HepG2 (cell line): ENCODE data around the gene ADAT3. TPM values are rescaled to one million over a fixed set of nuclear protein-coding genes. Genes with fewer than 3 reads are reported as not detected.

Source experiments
- ATF1 ChIP-seq: IDR thresholded peaks from 2 replicates; pipeline ENCODE4 v1.6.1; 2016; ENCODE audit warnings: mild to moderate bottlenecking, control low read depth
- FOXM1 ChIP-seq: sonication (generic); formaldehyde crosslinking; IDR thresholded peaks from 2 replicates; pipeline ENCODE4 v1.5.0; 2020; ENCODE audit warnings: missing genetic modification reagents
- FOXO4 ChIP-seq: sonication (generic); formaldehyde crosslinking; conservative IDR thresholded peaks from 2 replicates; pipeline ENCODE4 v1.8.1; 2023; ENCODE audit warnings: missing genetic modification reagents
- GABPA ChIP-seq, 2 experiments: IDR thresholded peaks; 2 replicates each; pipeline ENCODE4 v1.6.1; 2011 to 2016; ENCODE audit warnings: low read depth in 2 of 2, low read length in 1 of 2, missing biosample characterization in 1 of 2, missing genetic modification characterization in 1 of 2
- GATA4 ChIP-seq: sonication (generic); IDR thresholded peaks from 2 replicates; pipeline ENCODE4 v1.6.1; 2016; ENCODE audit warnings: antibody characterized with exemption, low read depth, borderline replicate concordance
- MXD3 ChIP-seq: IDR thresholded peaks from 2 replicates; pipeline ENCODE4 v1.6.1; 2016; ENCODE audit warnings: mild to moderate bottlenecking, missing biosample characterization, missing genetic modification reagents
- NFE2L2 ChIP-seq: fragments of 150-350 bp; IDR thresholded peaks from 2 replicates; pipeline ENCODE4 v1.6.1; 2014; ENCODE audit warnings: low read length
- PAF1 ChIP-seq: IDR thresholded peaks from 2 replicates; pipeline ENCODE4 v1.6.1; 2016; ENCODE audit warnings: missing genetic modification reagents, missing compliant biosample characterization
- RAD21 ChIP-seq: fragments of 450-650 bp; formaldehyde crosslinking; IDR thresholded peaks from 2 replicates; pipeline ENCODE4 v1.5.0; 2020; ENCODE audit warnings: mild to moderate bottlenecking
- RBM22 ChIP-seq: fragments of 200-400 bp; formaldehyde crosslinking; optimal IDR thresholded peaks from 2 replicates; pipeline ENCODE3; 2017; ENCODE audit warnings: mild to moderate bottlenecking, low read length, moderate library complexity
- SOX5 ChIP-seq: IDR thresholded peaks from 2 replicates; pipeline ENCODE4 v1.6.1; 2016; ENCODE audit warnings: borderline replicate concordance
- TFAP4 ChIP-seq: sonication (generic); IDR thresholded peaks from 2 replicates; pipeline ENCODE4 v1.6.1; 2016; ENCODE audit warnings: low read depth, borderline replicate concordance
- TOE1 ChIP-seq: sonication (generic); formaldehyde crosslinking; IDR thresholded peaks from 2 replicates; pipeline ENCODE4 v1.4.0; 2020; ENCODE audit warnings: mild to moderate bottlenecking, missing genetic modification reagents
- ZGPAT ChIP-seq: IDR thresholded peaks from 2 replicates; pipeline ENCODE4 v1.6.1; 2016; ENCODE audit warnings: mild to moderate bottlenecking
- ZKSCAN5 ChIP-seq: sonication (generic); formaldehyde crosslinking; IDR thresholded peaks from 2 replicates; pipeline ENCODE4 v1.5.1; 2020; ENCODE audit warnings: mild to moderate bottlenecking, missing genetic modification reagents
- ZNF333 ChIP-seq: sonication (generic); formaldehyde crosslinking; IDR thresholded peaks from 2 replicates; pipeline ENCODE4 v1.4.0; 2020; ENCODE audit warnings: mild to moderate bottlenecking, missing genetic modification reagents, borderline replicate concordance
- ZNF570 ChIP-seq: sonication (generic); formaldehyde crosslinking; IDR thresholded peaks from 2 replicates; pipeline ENCODE4 v1.4.0; 2020; ENCODE audit warnings: mild to moderate bottlenecking, missing genetic modification reagents, borderline replicate concordance
- ZNF629 ChIP-seq: sonication (generic); formaldehyde crosslinking; conservative IDR thresholded peaks from 2 replicates; pipeline ENCODE4 v1.5.0; 2020; ENCODE audit warnings: missing genetic modification reagents
- ZNF674 ChIP-seq: sonication (generic); formaldehyde crosslinking; IDR thresholded peaks from 2 replicates; pipeline ENCODE4 v1.5.0; 2020; ENCODE audit warnings: low read depth, mild to moderate bottlenecking, missing genetic modification reagents
- ZNF724P ChIP-seq: sonication (generic); formaldehyde crosslinking; IDR thresholded peaks from 2 replicates; pipeline ENCODE4 v1.8.0; 2022; ENCODE audit warnings: missing genetic modification reagents, borderline replicate concordance
- ZNF841 ChIP-seq: sonication (generic); formaldehyde crosslinking; IDR thresholded peaks from 2 replicates; pipeline ENCODE4 v1.8.1; 2023; ENCODE audit warnings: missing genetic modification reagents, borderline replicate concordance
- polyA plus RNA-seq, 8 experiments: library from polyadenylated mRNA; depleted of rRNA in 3 of 8; stranded (reverse) in 7 of 8; unstranded in 1 of 8; fragments of >200 nt; fragmentation: Illumina TruSeq in 4 of 8; extraction: Trizol in 4 of 8; gene quantifications; 2 replicates each; pipeline versions ENCODE4 v1.2.1 to v1.2.3, GENCODE V29; 2011 to 2016; ENCODE audit warnings: low read depth in 4 of 8, missing spikeins in 1 of 8, mixed read lengths in 1 of 8; ENCODE audit not compliant: insufficient read depth in 1 of 8
- total RNA-seq, 5 experiments: library from RNA; depleted of rRNA; stranded (reverse); fragments of >200 nt; fragmentation: Illumina TruSeq; extraction: Trizol; gene quantifications; 2 replicates each; pipeline ENCODE4 v1.2.3, GENCODE V29; 2016; ENCODE audit warnings: low read depth in 1 of 5
- TF ChIP-seq, protein P1 (sequence below): sonication (generic); formaldehyde crosslinking; IDR thresholded peaks from 2 replicates; pipeline ENCODE4 v1.9.0; 2022; ENCODE audit warnings: missing genetic modification reagents, mild to moderate bottlenecking, borderline replicate concordance
- TF ChIP-seq, protein P2 (sequence below): sonication (generic); formaldehyde crosslinking; IDR thresholded peaks from 2 replicates; pipeline ENCODE4 v1.8.1; 2023; ENCODE audit warnings: missing genetic modification reagents, inconsistent platforms, borderline replicate concordance

ADAT3 gene
- total and polyA plus RNA-seq, 2 of the 13 experiments (the other 11 are each of a cell fraction or from before 2014, with no cell fraction given): 0.95 to 3.5 TPM

DNA sequence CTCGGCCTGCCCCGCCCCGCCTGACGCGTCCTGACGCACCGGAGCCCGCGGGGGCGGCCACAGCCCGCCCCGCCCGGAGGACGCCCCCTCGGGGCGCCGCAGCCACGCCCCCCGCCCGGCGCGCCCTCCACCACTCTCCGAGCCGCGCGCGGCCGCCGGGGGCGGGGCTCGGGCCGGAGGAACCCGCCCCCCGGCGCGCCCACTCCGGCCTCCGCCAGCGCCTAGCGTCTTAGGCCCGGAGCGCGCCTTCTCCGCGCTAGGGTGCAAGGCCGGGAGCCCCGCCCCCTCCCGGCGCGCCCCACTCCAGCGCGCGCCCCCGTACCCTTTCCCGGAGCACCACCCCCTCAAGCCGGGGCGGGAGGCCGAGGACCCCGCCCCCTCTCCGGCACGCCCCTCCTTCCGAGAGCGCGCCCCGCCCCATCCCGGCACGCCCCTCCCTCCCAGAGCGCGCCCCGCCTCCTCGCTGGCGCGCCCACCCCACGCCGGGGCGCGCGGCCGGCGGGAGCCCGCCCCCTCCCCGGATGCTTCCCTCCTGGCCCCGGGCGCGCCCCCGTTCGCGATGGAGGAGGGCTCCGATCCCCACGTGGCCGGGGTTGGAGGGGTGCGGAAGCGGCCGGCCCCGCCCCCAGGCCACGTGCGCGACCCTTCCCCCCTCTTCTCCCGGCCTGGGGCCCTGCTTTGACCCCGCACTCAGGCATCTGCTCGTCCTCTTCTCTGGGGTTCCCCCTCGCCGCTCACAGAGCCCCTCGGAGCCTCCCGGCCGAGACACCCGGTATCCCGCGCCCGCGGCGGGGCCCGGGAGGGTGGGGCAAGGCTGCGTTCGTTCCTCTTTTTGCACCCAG is 41.3 kb upstream of the ADAT3 start (continued):
- TF ChIP-seq, protein P1, sequence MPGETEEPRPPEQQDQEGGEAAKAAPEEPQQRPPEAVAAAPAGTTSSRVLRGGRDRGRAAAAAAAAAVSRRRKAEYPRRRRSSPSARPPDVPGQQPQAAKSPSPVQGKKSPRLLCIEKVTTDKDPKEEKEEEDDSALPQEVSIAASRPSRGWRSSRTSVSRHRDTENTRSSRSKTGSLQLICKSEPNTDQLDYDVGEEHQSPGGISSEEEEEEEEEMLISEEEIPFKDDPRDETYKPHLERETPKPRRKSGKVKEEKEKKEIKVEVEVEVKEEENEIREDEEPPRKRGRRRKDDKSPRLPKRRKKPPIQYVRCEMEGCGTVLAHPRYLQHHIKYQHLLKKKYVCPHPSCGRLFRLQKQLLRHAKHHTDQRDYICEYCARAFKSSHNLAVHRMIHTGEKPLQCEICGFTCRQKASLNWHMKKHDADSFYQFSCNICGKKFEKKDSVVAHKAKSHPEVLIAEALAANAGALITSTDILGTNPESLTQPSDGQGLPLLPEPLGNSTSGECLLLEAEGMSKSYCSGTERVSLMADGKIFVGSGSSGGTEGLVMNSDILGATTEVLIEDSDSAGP (CRISPR knock-in tag): no peak
- TF ChIP-seq SOX5 (CRISPR knock-in tag) (peak; percentile 28; the same call in 1 of the 2 replicates), GABPA (IDR thresholded peaks at IDR 0.05; ENCODE audit: low read depth, low read length) (peak; percentile 21; the same call in 1 of the 2 replicates), GABPA (CRISPR knock-in tag; IDR thresholded peaks at IDR 0.05; ENCODE audit: low read depth) (peak; percentile 44; the same call in 1 of the 2 replicates), ZNF674 (no peak), MXD3 (CRISPR knock-in tag) (peak; percentile 55; the same call in 1 of the 2 replicates), ZNF629 (CRISPR knock-in tag) (no peak), FOXM1 (CRISPR knock-in tag) (no peak), ZNF333 (CRISPR knock-in tag) (no peak), FOXO4 (CRISPR knock-in tag) (no peak), ZGPAT (CRISPR knock-in tag) (peak; percentile 49; the same call in 1 of the 2 replicates), RBM22 (no peak), TFAP4 (no peak), ZNF841 (CRISPR knock-in tag) (no peak), NFE2L2 (no peak), PAF1 (CRISPR knock-in tag) (no peak), RAD21 (no peak; the same call in 1 of the 2 replicates), TOE1 (CRISPR knock-in tag) (no peak), ZNF570 (CRISPR knock-in tag) (no peak), ATF1 (CRISPR knock-in tag) (no peak), GATA4 (0 out of 2 replicates have a peak, but pooled peaks have one; percentile 27), ZKSCAN5 (CRISPR knock-in tag) (no peak), ZNF724P (CRISPR knock-in tag) (no peak)
- TF ChIP-seq, protein P2, sequence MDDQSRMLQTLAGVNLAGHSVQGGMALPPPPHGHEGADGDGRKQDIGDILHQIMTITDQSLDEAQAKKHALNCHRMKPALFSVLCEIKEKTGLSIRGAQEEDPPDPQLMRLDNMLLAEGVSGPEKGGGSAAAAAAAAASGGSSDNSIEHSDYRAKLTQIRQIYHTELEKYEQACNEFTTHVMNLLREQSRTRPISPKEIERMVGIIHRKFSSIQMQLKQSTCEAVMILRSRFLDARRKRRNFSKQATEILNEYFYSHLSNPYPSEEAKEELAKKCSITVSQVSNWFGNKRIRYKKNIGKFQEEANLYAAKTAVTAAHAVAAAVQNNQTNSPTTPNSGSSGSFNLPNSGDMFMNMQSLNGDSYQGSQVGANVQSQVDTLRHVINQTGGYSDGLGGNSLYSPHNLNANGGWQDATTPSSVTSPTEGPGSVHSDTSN: no peak
